K562 (cell line): Measurements from ENCODE around the gene SPOCK2. TPM values are rescaled to one million over a fixed set of nuclear protein-coding genes. Genes with fewer than 3 reads are reported as not detected.

Experiments
- ADNP ChIP-seq: fragments of 200-800 bp; sonication (Bioruptor generic); IDR thresholded peaks from 2 replicates; pipeline ENCODE4 v1.6.1; 2016; ENCODE audit warnings: missing genetic modification characterization, missing compliant biosample characterization
- ARID1B ChIP-seq: fragments of 450-650 bp; IDR thresholded peaks from 2 replicates; pipeline ENCODE4 v1.6.1; 2016; ENCODE audit warnings: antibody characterized with exemption, mild to moderate bottlenecking, inconsistent platforms
- DPF2 ChIP-seq: fragments of 450-650 bp; IDR thresholded peaks from 2 replicates; pipeline ENCODE4 v1.6.1; 2016
- E2F8 ChIP-seq: fragments of 450-650 bp; IDR thresholded peaks from 2 replicates; pipeline ENCODE4 v1.7.1; 2018; ENCODE audit warnings: mild to moderate bottlenecking, low read depth; ENCODE audit not compliant: partially characterized antibody
- HMG20B ChIP-seq: fragments of 250-450 bp; sonication (Bioruptor Pico); IDR thresholded peaks from 2 replicates; pipeline ENCODE4 v1.5.0; 2021; ENCODE audit warnings: mild to moderate bottlenecking
- JUN ChIP-seq, 2 experiments: sonication (generic) in 1 of 2; formaldehyde crosslinking in 1 of 2; IDR thresholded peaks; 2 replicates each; pipeline versions ENCODE4 v1.6.1 to v1.8.0; 2012 to 2022; ENCODE audit warnings: borderline replicate concordance in 2 of 2, mild to moderate bottlenecking in 2 of 2, improper control_type of control experiment in 1 of 2, low read depth in 1 of 2, low read length in 1 of 2, missing genetic modification reagents in 1 of 2
- MTA3 ChIP-seq: fragments of 450-650 bp; formaldehyde crosslinking; IDR thresholded peaks from 2 replicates; pipeline ENCODE4 v1.6.1; 2017; ENCODE audit warnings: mild to moderate bottlenecking, borderline replicate concordance
- NCOA6 ChIP-seq: fragments of 450-650 bp; IDR thresholded peaks from 2 replicates; pipeline ENCODE4 v1.6.1; 2017; ENCODE audit warnings: mild to moderate bottlenecking
- NCOR1 ChIP-seq: fragments of 450-650 bp; IDR thresholded peaks from 2 replicates; pipeline ENCODE4 v1.6.1; 2016; ENCODE audit warnings: mild to moderate bottlenecking, moderate library complexity
- POLR2A ChIP-seq: fragments of 450-650 bp; conservative IDR thresholded peaks from 2 replicates; pipeline ENCODE4 v1.6.1; 2016
- PREB ChIP-seq: sonication (generic); formaldehyde crosslinking; IDR thresholded peaks from 2 replicates; pipeline ENCODE4 v1.8.1; 2023; ENCODE audit warnings: mild to moderate bottlenecking, missing genetic modification reagents
- SMARCA4 ChIP-seq: fragments of 450-650 bp; IDR thresholded peaks from 2 replicates; pipeline ENCODE4 v1.6.1; 2016
- SMARCE1 ChIP-seq: fragments of 450-650 bp; IDR thresholded peaks from 2 replicates; pipeline ENCODE4 v1.7.1; 2016; ENCODE audit warnings: mild to moderate bottlenecking
- STAT6 ChIP-seq: sonication (generic); formaldehyde crosslinking; IDR thresholded peaks from 2 replicates; pipeline ENCODE4 v1.8.1; 2023; ENCODE audit warnings: mild to moderate bottlenecking, missing genetic modification reagents
- TARDBP ChIP-seq: fragments of 450-650 bp; IDR thresholded peaks from 2 replicates; pipeline ENCODE4 v1.6.1; 2016
- TEAD4 ChIP-seq, 2 experiments: sonication (generic) in 1 of 2; formaldehyde crosslinking in 1 of 2; IDR thresholded peaks; 2 replicates each; pipeline versions ENCODE4 v1.6.1 to v1.8.0; 2012 to 2022; ENCODE audit warnings: borderline replicate concordance in 1 of 2, inconsistent platforms in 1 of 2, low read length in 1 of 2, mild to moderate bottlenecking in 1 of 2, missing genetic modification reagents in 1 of 2
- ZFP91 ChIP-seq: sonication (generic); formaldehyde crosslinking; IDR thresholded peaks from 2 replicates; pipeline ENCODE4 v1.8.0; 2022; ENCODE audit warnings: mild to moderate bottlenecking, missing genetic modification reagents
- ZFPM2 ChIP-seq: fragments of 250-450 bp; sonication (Bioruptor Pico); IDR thresholded peaks from 2 replicates; pipeline ENCODE4 v1.5.1; 2022; ENCODE audit warnings: mild to moderate bottlenecking
- ZNF184 ChIP-seq: sonication (generic); formaldehyde crosslinking; IDR thresholded peaks from 2 replicates; pipeline ENCODE4 v1.5.0; 2020; ENCODE audit warnings: missing genetic modification reagents
- ZNF347 ChIP-seq: fragments of 450-650 bp; formaldehyde crosslinking; IDR thresholded peaks from 2 replicates; pipeline ENCODE4 v1.4.0; 2020; ENCODE audit warnings: low read depth, mild to moderate bottlenecking, moderate library complexity
- ZNF384 ChIP-seq: IDR thresholded peaks from 2 replicates; pipeline ENCODE4 v1.6.1; 2012; ENCODE audit warnings: low read depth, low read length, improper control_type of control experiment
- ZNF41 ChIP-seq: fragments of 250-450 bp; sonication (Bioruptor Pico); conservative IDR thresholded peaks from 2 replicates; pipeline ENCODE4 v1.4.0; 2020; ENCODE audit warnings: mild to moderate bottlenecking
- polyA plus RNA-seq, 8 experiments: library from polyadenylated mRNA; depleted of rRNA in 4 of 8; stranded (reverse) in 5 of 8; unstranded in 3 of 8; fragments of >200 nt; fragmentation: Nextera tagmentation in 2 of 8; fragmentation: Illumina TruSeq in 1 of 8; extraction: Ambion mirVana in 2 of 8; extraction: Trizol in 1 of 8; gene quantifications; 2 replicates each; pipeline versions ENCODE4 v1.2.1 to v1.2.3, GENCODE V29; 2011 to 2014; ENCODE audit warnings: inconsistent platforms in 1 of 8, missing spikeins in 1 of 8
- total RNA-seq, 7 experiments: library from RNA; depleted of rRNA in 6 of 7; stranded (reverse); fragments of >200 nt in 6 of 7; fragmentation: Illumina TruSeq in 2 of 7; extraction: Trizol in 2 of 7; gene quantifications; 2 replicates each; pipeline versions ENCODE4 v1.2.1 to v1.2.3, GENCODE V29; 2011 to 2021; ENCODE audit warnings: low replicate concordance in 1 of 7

SPOCK2 gene
- total and polyA plus RNA-seq, 9 of the 15 experiments (the other 6 are each of a cell fraction or from before 2014, with no cell fraction given) = 0.04 to 0.86 (median 0.11) TPM; not detected in 2

GRCh38 chr10:72098836-72099599 lies 10.7 kb upstream of the SPOCK2 start (continued):
- TF ChIP-seq NCOA6 (0 out of 2 replicates have a peak, but pooled peaks have one; percentile 26), JUN (IDR thresholded peaks at IDR 0.05; ENCODE audit: borderline replicate concordance, low read depth, low read length) (peak; percentile 68), JUN (CRISPR knock-in tag; IDR thresholded peaks at IDR 0.05; ENCODE audit: borderline replicate concordance) (no peak), MTA3 (no peak), ZNF41 (CRISPR knock-in tag) (no peak), TARDBP (no peak), ZNF184 (no peak), DPF2 (peak; percentile 82; the same call in 1 of the 2 replicates), ZFPM2 (no peak), E2F8 (peak; percentile 27), POLR2A (no peak), HMG20B (CRISPR knock-in tag) (no peak), ADNP (tag) (no peak), NCOR1 (peak; percentile 30; the same call in 1 of the 2 replicates), STAT6 (CRISPR knock-in tag) (no peak), ZNF384 (no peak), ARID1B (peak; percentile 79), PREB (CRISPR knock-in tag) (no peak), ZNF347 (CRISPR knock-in tag) (no peak), SMARCA4 (peak; percentile 83), ZFP91 (CRISPR knock-in tag) (no peak), TEAD4 (IDR thresholded peaks at IDR 0.05; ENCODE audit: low read length) (peak; percentile 30; the same call in 1 of the 2 replicates), TEAD4 (CRISPR knock-in tag; IDR thresholded peaks at IDR 0.05; ENCODE audit: borderline replicate concordance) (no peak), SMARCE1 (peak; percentile 88)
